GM12878 (cell line): ENCODE data around the gene IFNGR2. TPM values are rescaled to one million over a fixed set of nuclear protein-coding genes. Genes with fewer than 3 reads are reported as not detected.

Experiments used
- ATAC-seq: fragments of 200-7000 bp; cut with Tn5 transposase; 3 replicates; pipeline ENCODE4 v1.9.1; 2020; ENCODE audit warnings: mild to moderate bottlenecking, moderate library complexity
- BruUV-seq: library from RNA; stranded (reverse); fragments of 400-500 nt; replicated peaks from 2 replicates; lab custom pipeline; 2021; lab: Mats Ljungman, UMichigan
- CTCF ChIA-PET: fragments of 300-600 bp; sonication (Branson Sonifier 250); formaldehyde crosslinking; extraction: SDS; loops from one replicate; lab custom pipeline; 2021; ENCODE audit warnings: inconsistent platforms; lab: Yijun Ruan, JAX
- POLR2A ChIA-PET: fragments of 350-600 bp; formaldehyde crosslinking; extraction: SDS; loops from one replicate; lab custom pipeline; 2021; ENCODE audit warnings: inconsistent platforms; lab: Charles Lee
- RAD21 ChIA-PET: fragments of 300-600 bp; sonication (Branson Sonifier 250); formaldehyde crosslinking; loops from one replicate; lab custom pipeline; 2023; ENCODE audit warnings: antibody characterized with exemption; ENCODE audit not compliant: unreplicated experiment; lab: Charles Lee
- SMC1A ChIA-PET: fragments of 300-600 bp; sonication (Branson Sonifier 250); formaldehyde crosslinking; loops from one replicate; lab custom pipeline; 2023; ENCODE audit not compliant: unreplicated experiment, uncharacterized antibody; lab: Charles Lee
- DNase-seq: peaks from one replicate; pipeline ENCODE4 v3.0.0-alpha.2; 2011; ENCODE audit warnings: low read depth, low spot score
- FAIRE-seq: peaks from 3 replicates; lab custom pipeline; 2011; peaks lifted over from hg19 to GRCh38; lab: Jason Lieb, UNC
- H2AFZ ChIP-seq: 2 replicates; pipeline ENCODE4 v1.6.0; 2011; ENCODE audit warnings: low read depth, low read length, control low read depth; ENCODE audit not compliant: control insufficient read depth
- H3K27ac ChIP-seq: 2 replicates; pipeline ENCODE4 v1.5.1; 2011; ENCODE audit warnings: control low read depth; ENCODE audit not compliant: control insufficient read depth, insufficient read depth
- H3K27me3 ChIP-seq, 2 experiments: replicated peaks in 1 of 2; 2 replicates each; pipeline versions ENCODE4 v1.6.0 to v1.6.1; 2011; ENCODE audit warnings: low read length in 1 of 2; ENCODE audit not compliant: control insufficient read depth in 2 of 2, insufficient read depth in 2 of 2
- H3K36me3 ChIP-seq, 2 experiments: 2 replicates each; pipeline ENCODE4 v1.5.1; 2011; ENCODE audit warnings: low read length in 1 of 2; ENCODE audit not compliant: control insufficient read depth in 2 of 2, insufficient read depth in 2 of 2
- H3K4me1 ChIP-seq: 2 replicates; pipeline ENCODE4 v1.6.1; 2011; ENCODE audit warnings: mild to moderate bottlenecking, low read length, moderate library complexity, mixed read lengths; ENCODE audit not compliant: control insufficient read depth, insufficient read depth
- H3K4me2 ChIP-seq: 2 replicates; pipeline ENCODE4 v1.6.0; 2011; ENCODE audit warnings: control low read depth; ENCODE audit not compliant: control insufficient read depth, insufficient read depth
- H3K4me3 ChIP-seq: fragments of 200-600 bp; sonication (generic); 2 replicates; pipeline ENCODE4 v1.5.1; 2016
- H3K79me2 ChIP-seq: 2 replicates; pipeline ENCODE4 v1.6.0; 2011; ENCODE audit warnings: low read length; ENCODE audit not compliant: control insufficient read depth, insufficient read depth
- H3K9ac ChIP-seq: 2 replicates; pipeline ENCODE4 v1.8.0; 2011; ENCODE audit warnings: low read length, control low read depth, mixed read lengths; ENCODE audit not compliant: control insufficient read depth, insufficient read depth
- H3K9me3 ChIP-seq: replicated peaks from 3 replicates; pipeline ENCODE4 v1.5.1; 2011; ENCODE audit warnings: mild to moderate bottlenecking, low read length; ENCODE audit not compliant: control insufficient read depth, insufficient read depth
- H4K20me1 ChIP-seq: 2 replicates; pipeline ENCODE4 v1.6.0; 2011; ENCODE audit not compliant: control insufficient read depth, insufficient read depth
- DPF2 ChIP-seq: fragments of 450-650 bp; IDR thresholded peaks from 2 replicates; pipeline ENCODE4 v1.6.1; 2017; ENCODE audit warnings: mild to moderate bottlenecking
- TBL1XR1 ChIP-seq: IDR thresholded peaks from 2 replicates; pipeline ENCODE4 v1.6.1; 2012; ENCODE audit warnings: low read depth, low read length, improper control_type of control experiment
- WGBS: methylation state at CpG from one replicate; pipeline ENCODE4 v1.1.6; 2016; ENCODE audit warnings: low lambda C conversion rate; ENCODE audit not compliant: insufficient replicate concordance, insufficient coverage; ENCODE audit errors: missing lambda C conversion rate; 5-methylcytosine and 5-hydroxymethylcytosine counted together
- in situ Hi-C: fragments of 300-500 bp; cut with MboI; formaldehyde crosslinking; loops from 9 replicates; pipeline ENCODE4 v1.14.3; 2018; ENCODE audit warnings: mixed read lengths
- intact Hi-C: fragments of 100-400 bp; cut with micrococcal nuclease; formaldehyde crosslinking; loops from one replicate; pipeline ENCODE4 v1.14.2; 2022; ENCODE audit not compliant: unreplicated experiment
- polyA plus RNA-seq, 11 experiments: library from polyadenylated mRNA; depleted of rRNA in 4 of 11; unstranded in 6 of 11; stranded (reverse) in 5 of 11; fragments of >200 nt; fragmentation: Nextera tagmentation in 4 of 11; fragmentation: Illumina TruSeq in 1 of 11; extraction: Ambion mirVana in 4 of 11; extraction: Trizol in 1 of 11; gene quantifications; 1 replicate in 1 of 11; 2 replicates in 10 of 11; pipeline versions ENCODE4 v1.2.1 to v1.2.3, GENCODE V29; 2011 to 2016; ENCODE audit warnings: inconsistent platforms in 2 of 11, missing spikeins in 2 of 11, low read depth in 1 of 11
- total RNA-seq, 4 experiments: library from RNA; depleted of rRNA in 3 of 4; stranded (reverse); fragments of >200 nt in 3 of 4; fragmentation: Illumina TruSeq in 1 of 4; extraction: Trizol in 1 of 4; gene quantifications; 2 replicates each; pipeline versions ENCODE4 v1.2.1 to v1.2.3, GENCODE V29; 2013 to 2021
- TF ChIP-seq, protein P1 (sequence below): fragments of 450-650 bp; IDR thresholded peaks from 2 replicates; pipeline ENCODE4 v1.6.1; 2016; ENCODE audit warnings: mild to moderate bottlenecking

Gene IFNGR2
- total and polyA plus RNA-seq, 10 of the 15 experiments (the other 5 are each of a cell fraction or from before 2014, with no cell fraction given), result 23.6 to 98.8 (median 77.0) TPM

GRCh38 chr21:33479679-33480480 is 76.7 kb downstream of the IFNGR2 start, which contains the start of gene TMEM50B (continued):
- TF ChIP-seq, protein P1, sequence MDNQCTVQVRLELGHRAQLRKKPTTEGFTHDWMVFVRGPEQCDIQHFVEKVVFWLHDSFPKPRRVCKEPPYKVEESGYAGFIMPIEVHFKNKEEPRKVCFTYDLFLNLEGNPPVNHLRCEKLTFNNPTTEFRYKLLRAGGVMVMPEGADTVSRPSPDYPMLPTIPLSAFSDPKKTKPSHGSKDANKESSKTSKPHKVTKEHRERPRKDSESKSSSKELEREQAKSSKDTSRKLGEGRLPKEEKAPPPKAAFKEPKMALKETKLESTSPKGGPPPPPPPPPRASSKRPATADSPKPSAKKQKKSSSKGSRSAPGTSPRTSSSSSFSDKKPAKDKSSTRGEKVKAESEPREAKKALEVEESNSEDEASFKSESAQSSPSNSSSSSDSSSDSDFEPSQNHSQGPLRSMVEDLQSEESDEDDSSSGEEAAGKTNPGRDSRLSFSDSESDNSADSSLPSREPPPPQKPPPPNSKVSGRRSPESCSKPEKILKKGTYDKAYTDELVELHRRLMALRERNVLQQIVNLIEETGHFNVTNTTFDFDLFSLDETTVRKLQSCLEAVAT, result no peak
- 0 out of 2 replicates have a peak, but pooled peaks have one; percentile 16 for TF ChIP-seq TBL1XR1

DNA sequence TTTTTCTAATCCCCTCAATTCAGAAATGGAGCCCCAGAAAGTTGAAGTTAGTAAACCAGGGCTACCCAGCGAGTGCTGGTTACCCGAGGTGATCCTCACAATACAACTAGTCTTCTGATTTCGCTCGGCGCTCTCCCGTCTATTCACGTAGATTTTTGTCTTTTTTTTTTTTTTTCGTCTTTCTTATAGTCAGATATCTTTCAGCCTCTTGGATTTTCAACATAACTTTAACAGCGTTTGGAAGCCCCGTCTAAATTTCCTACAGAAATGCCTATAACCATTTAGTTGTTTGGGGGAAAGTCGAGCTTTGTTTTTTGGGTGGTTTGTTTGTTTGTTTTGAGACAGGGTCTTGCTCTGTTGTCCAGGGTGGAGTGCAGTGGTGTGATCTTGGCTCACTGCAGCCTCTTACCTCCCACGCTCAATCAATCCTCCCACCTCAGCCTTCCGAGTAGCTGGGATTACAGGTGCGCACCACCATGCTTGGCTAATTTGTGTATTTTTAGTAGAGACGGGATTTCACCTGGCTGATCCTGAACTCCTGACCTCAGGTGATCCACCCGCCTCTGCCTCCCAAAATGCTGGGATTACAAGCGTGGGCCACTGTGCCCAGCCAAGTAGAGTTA is 77.4 kb downstream of the IFNGR2 start:
- Histone ChIP-seq H3K36me3 (no peaks in the 10 kb centered on the region; a peak in 1 of 4 replicates), H3K27ac (peak overlapping the region; percentile 82), H3K9ac (peak overlapping the region; percentile 74), H3K79me2 (peaks cover 15% of the 10 kb centered on the region), H3K9me3 (no peaks in the 10 kb centered on the region), H2AFZ (peak overlapping the region; percentile 97), H3K27me3 (no peaks in the 10 kb centered on the region), H4K20me1 (no peaks in the 10 kb centered on the region), H3K4me1 (peaks cover 3% of the 10 kb centered on the region; the same call in 1 of the 2 replicates), H3K4me2 (peak overlapping the region; percentile 86), H3K4me3 (peak overlapping the region; percentile 76)
- CTCF ChIA-PET, result interaction anchor here (1.0 to 4.1 kb wide), 8 partner anchors 9 to 284 kb away, joined by 3 to 21 read pairs (median 4); partner anchors contain the start of gene DNAJC28
- SMC1A ChIA-PET, result interaction anchor here (0.7 to 2.7 kb wide), 8 partner anchors 11 to 887 kb away, joined by 3 to 17 read pairs (median 4); partner anchors contain the start of gene DNAJC28
- RAD21 ChIA-PET, result interaction anchor here (0.7 to 2.5 kb wide), 12 partner anchors 11 to 241 kb away, joined by 3 to 23 read pairs (median 6); partner anchors contain the start of genes DNAJC28, DONSON and SON
- ATAC-seq (no peak), FAIRE-seq (no peak), DNase-seq (no peak)
- in situ Hi-C loops, result no loop called here
- intact Hi-C loops, result loop anchor here (5.0 kb wide), 1 partner anchor 62 kb away; the partner anchor contains the start of genes GART and SON
- TF ChIP-seq, protein P1, result peak; percentile 62; the same call in 1 of the 2 replicates
- no peak for TF ChIP-seq DPF2
- 14% methylated on average over 17 of the region's 17 CpGs for WGBS
- BruUV-seq, result TSS peak; percentile 90
- POLR2A ChIA-PET, result interaction anchor here (0.7 to 2.3 kb wide), 8 partner anchors 8 to 867 kb away, joined by 3 to 26 read pairs (median 4); partner anchors contain the start of genes CRYZL1, DNAJC28, DONSON and GART
